GM19240 (cell line): ENCODE results near the gene FABP1.

Source experiments
- DNase-seq: peaks from one replicate; pipeline ENCODE4 v3.0.0; 2011; ENCODE audit warnings: low spot score; ENCODE audit not compliant: insufficient read length

The FABP1 gene

GRCh38 chr2:88137833-88138232, 10.0 kb upstream of the FABP1 start:
- DNase-seq: no peak

- no peak for DNase-seq
Observed at GRCh38 chr2:88136817-88137216, 9.0 kb upstream of the FABP1 start.

- DNase-seq: no peak
Observed at GRCh38 chr2:88133875-88134274, 6.0 kb upstream of the FABP1 start.

GRCh38 chr2:88131999-88132368, 4.1 kb upstream of the FABP1 start:
- DNase-seq: no peak

- DNase-seq: no peak
Observed at GRCh38 chr2:88131201-88131998, 3.5 kb upstream of the FABP1 start.

- no peak for DNase-seq
Observed at GRCh38 chr2:88129313-88129959, 1.6 kb upstream of the FABP1 start.

- no peak for DNase-seq
Observed at GRCh38 chr2:88128654-88129312, 921 bp upstream of the FABP1 start.

- DNase-seq: no peak
Observed at GRCh38 chr2:88127638-88127887, 299 bp downstream of the FABP1 start.

- no peak for DNase-seq
Observed at GRCh38 chr2:88126772-88127637, 857 bp downstream of the FABP1 start.

- no peak for DNase-seq
Observed at GRCh38 chr2:88125924-88126771, 1.7 kb downstream of the FABP1 start.

GRCh38 chr2:88125344-88125923, 2.4 kb downstream of the FABP1 start:
- DNase-seq: no peak

- no peak for DNase-seq
Observed at GRCh38 chr2:88123975-88124917, 3.6 kb downstream of the FABP1 start.

GRCh38 chr2:88123164-88123974, 4.5 kb downstream of the FABP1 start:
- no peak for DNase-seq

- no peak for DNase-seq
Observed at GRCh38 chr2:88122141-88122884, 5.5 kb downstream of the FABP1 start.

GRCh38 chr2:88121678-88122077, 6.2 kb downstream of the FABP1 start:
- no peak for DNase-seq

- no peak for DNase-seq
Observed at GRCh38 chr2:88117973-88118372, 9.9 kb downstream of the FABP1 start.

GRCh38 chr2:88116669-88117432, 11.0 kb downstream of the FABP1 start:
- no peak for DNase-seq
